HTERT RPE-1 (cell line): ENCODE data around the gene RXFP3.
"Not testable (repeated sequence)": the region's sequence is repeated elsewhere in the genome, so short reads cannot be mapped to it uniquely, and the experiment has no call there.

Experiments
- in situ Hi-C: fragments of 300-500 bp; cut with MboI; formaldehyde crosslinking; loops from 4 replicates; pipeline ENCODE4 v1.14.3; 2020; ENCODE audit warnings: low sequenced_read_pairs

The RXFP3 gene

DNA sequence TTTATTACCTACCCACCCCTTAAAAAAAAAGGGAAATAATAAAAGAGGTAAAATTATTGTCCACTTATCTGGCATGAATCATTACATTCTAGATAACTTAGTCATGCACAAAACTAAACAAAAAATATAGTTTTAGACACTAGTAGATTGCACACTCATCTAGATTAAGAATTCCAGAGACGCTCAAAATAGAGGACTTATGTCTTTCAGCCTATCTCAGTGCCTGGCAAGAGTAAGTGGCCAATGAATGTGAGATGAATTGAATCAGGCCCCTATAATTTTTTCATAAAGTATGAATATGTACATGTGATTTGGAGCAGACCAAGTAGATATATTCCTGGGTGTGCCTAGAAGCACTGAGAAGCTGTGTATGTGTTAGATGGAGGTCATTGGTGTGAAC is 2.0 kb upstream of the RXFP3 start:
- in situ Hi-C loops: no loop called here

DNA sequence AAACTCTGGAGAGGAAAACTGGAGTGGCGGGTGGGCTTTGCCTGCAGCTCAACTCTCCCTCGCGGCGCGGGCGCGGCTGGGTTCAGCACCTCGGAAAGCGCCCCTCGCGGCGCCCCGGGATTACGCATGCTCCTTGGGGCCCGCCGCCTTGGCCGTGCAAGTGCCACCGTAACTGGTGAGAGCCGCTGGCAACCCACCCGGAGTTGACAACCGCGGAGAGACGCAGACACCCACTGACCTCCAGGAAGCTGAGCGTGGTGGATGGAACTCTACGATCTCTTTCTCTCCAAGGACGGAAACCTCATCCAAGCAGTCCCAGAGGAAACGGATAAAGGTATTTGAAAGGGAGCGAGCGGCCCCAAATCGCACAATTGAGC is 194 bp upstream of the RXFP3 start:
- in situ Hi-C loops: no loop called here

DNA sequence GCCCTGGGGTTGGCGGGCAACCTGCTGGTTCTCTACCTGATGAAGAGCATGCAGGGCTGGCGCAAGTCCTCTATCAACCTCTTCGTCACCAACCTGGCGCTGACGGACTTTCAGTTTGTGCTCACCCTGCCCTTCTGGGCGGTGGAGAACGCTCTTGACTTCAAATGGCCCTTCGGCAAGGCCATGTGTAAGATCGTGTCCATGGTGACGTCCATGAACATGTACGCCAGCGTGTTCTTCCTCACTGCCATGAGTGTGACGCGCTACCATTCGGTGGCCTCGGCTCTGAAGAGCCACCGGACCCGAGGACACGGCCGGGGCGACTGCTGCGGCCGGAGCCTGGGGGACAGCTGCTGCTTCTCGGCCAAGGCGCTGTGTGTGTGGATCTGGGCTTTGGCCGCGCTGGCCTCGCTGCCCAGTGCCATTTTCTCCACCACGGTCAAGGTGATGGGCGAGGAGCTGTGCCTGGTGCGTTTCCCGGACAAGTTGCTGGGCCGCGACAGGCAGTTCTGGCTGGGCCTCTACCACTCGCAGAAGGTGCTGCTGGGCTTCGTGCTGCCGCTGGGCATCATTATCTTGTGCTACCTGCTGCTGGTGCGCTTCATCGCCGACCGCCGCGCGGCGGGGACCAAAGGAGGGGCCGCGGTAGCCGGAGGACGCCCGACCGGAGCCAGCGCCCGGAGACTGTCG is 976 bp downstream of the RXFP3 start:
- in situ Hi-C loops: no loop called here

DNA sequence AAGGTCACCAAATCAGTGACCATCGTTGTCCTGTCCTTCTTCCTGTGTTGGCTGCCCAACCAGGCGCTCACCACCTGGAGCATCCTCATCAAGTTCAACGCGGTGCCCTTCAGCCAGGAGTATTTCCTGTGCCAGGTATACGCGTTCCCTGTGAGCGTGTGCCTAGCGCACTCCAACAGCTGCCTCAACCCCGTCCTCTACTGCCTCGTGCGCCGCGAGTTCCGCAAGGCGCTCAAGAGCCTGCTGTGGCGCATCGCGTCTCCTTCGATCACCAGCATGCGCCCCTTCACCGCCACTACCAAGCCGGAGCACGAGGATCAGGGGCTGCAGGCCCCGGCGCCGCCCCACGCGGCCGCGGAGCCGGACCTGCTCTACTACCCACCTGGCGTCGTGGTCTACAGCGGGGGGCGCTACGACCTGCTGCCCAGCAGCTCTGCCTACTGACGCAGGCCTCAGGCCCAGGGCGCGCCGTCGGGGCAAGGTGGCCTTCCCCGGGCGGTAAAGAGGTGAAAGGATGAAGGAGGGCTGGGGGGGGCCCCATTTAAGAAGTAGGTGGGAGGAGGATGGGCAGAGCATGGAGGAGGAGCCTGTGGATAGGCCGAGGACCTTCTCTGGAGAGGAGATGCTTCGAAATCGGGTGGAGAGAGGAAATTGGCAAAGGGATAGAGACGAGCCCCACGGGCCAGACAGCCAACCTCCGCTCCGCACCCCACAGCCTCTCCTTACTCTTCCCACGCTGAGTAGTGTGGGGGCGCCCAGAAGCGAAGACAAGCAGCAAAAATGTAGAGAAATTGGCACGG is 1.7 kb downstream of the RXFP3 start:
- in situ Hi-C loops: no loop called here

DNA sequence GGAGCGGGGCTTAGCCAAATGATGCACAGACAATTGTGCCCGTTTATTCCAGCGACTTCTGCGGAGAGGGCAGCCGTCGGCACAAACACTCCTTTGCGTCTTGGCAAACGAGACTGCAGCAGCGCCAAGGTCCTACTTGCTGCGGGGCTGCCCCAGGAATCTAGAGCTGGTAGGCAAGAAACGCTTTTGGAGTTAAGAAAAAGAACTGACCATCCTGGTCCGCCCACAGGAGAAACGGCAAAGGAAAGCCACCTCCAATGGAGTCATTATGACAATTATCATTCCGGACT is 2.3 kb downstream of the RXFP3 start:
- in situ Hi-C loops: no loop called here

DNA sequence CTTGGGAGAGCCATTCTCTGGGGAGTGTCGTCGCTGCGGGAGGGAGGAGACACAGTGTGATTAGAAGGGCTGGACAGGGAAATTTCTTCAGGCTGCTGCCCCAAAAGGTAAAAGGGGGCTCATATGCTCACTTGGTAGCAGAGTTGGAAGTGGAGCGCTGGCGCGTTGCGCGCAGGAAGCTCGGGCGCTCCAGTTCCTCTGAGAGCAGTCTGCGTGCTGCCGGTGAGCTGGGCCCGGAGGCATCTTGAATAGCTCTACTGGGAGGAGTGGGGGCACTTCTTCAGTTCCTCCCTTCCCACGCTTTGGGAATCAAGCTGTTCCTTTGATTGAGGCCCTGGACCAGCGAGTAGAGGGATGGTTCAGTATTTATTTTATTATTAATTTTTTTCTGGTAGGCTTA is 2.7 kb downstream of the RXFP3 start:
- in situ Hi-C loops: no loop called here

DNA sequence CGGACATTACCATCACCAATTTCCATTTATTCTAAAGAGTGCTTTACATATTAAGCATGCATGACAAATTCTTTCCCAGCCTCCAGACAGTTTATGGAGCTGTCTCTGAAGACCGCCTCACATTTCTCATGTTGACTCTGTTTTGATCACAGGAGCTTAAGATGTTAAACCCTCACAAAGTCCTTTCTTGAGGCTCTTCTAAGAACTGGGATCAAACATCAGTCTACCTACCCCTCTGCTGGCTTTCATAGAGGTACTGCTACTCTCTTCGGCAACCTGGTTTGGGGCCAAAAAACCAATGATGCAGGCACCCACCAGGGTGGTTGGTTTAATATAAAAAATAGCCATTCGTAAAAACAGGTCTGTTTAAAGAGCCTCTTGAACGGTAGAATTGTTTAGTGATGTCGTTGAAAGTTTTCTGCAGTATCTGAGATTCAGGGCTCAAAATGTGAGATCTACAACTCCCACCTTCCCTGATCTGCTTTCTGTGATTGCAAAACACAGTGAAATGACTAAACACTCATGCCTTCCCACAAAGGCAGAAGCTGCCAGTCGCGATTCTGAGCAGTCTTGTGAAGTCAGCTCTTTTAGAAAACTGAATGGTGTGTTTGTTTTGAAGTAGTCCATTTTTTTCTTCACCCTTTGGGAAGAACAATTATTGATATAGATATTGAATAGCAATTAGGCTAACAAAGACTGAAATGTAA is 3.5 kb downstream of the RXFP3 start:
- in situ Hi-C loops: no loop called here

DNA sequence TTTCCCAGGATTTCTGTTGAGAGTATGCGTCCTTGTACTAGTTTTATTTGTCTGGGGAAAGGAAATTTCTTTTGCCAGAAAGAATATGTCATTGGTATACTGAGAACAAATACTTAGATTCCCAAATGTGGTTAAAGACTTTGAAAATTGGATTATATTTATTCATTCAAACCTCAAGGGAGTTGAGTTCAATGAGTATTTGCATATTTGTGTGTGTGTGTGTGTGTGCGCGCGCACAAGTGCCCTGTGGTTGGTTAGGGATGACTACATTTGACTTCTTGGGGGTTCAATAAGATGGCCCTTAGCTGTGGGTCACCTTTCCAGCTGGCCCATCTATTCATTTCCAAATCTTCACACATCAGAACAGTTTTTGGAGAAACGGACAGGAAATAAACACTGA is 4.9 kb downstream of the RXFP3 start:
- in situ Hi-C loops: no loop called here

DNA sequence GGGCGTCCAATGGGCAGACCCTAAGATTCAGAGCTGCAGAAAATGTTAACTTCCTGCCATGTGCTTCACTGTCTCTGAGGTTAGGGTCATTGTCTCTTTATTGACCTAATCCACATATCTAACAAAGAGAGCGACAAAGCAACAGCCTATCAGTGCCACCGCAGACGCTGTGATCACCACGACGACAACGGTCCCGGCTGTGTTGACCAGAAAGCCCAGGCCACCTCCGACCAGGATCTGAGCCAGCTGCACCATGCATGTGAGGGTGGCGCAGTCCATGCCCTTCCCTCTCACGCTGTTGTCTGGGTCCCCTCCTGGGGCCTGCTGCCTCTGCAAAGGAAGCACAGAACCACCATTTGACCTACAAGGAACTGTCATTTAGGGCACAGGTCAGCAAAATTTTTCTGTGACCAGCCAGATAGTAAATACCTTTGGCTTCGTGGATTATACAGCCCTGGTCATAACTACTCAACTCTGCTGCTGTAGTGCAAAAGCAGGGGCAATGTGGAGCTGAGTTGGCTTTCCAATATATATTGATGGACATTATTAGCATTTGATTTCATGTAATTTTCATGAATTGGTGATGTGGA is 8.5 kb downstream of the RXFP3 start:
- in situ Hi-C loops: no loop called here

DNA sequence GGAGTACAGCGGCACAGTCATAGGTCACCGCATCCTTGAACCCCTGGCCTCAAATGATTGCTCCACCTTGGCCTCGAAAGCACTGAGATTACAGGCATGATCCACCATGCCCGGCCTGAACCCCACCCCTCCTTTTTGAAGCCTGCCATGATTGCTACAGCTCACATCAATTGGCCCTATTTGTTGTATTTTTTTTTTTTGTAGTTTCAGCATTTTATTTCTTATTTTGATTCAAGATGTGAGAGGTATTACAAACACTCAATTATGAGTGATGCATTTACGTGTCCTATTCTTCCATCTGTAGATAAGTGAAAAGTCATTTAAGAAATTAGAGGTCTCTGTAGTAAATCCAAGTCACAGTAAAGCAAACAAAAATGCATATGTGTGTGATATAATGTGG is 16.0 kb downstream of the RXFP3 start:
- in situ Hi-C loops: not testable (repeated sequence)

DNA sequence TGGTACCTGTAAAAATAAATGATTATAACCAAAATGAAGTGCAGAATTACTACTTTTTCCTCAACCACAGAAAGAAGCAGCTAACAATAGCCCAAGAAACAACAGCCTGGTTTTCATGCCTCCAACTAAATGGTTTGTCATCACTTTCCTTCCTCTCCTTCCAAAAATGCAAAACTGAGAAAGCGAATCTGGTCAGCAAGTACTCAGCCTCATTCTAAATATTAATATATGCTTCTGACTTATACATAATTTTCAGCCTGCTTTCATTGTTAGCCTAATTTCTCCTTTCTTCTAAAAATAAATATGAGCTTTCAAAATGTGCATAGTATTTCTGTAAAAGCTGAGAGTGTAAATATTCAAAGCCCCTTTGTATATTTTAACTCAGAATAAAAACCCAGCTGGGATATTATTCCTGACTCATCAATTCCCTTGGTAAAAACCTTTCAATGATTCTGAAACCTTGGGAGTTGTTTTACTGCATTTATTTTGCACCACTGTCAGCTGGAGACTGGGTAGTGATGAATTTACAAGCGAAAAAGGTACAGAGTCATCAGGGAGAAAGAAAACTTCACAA is 21.5 kb downstream of the RXFP3 start:
- in situ Hi-C loops: no loop called here

DNA sequence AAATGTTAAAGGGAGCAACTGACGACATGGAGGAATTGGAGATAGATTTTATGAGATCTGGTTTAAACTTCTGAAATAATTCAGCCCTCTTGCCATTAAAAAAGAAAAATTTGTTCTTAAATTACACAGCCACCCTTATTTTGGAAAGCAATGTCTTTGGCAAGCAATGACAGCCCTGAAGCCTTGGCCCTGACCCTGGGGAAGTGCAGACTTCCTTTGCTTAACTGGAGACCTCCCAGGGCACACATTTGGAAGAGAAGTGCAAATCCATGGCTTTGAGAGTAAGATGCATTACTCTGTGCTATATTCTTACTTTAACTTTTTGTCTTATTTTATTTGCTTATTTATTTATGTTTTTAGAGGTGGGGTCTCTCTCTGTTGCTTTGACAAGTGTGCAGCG is 22.0 kb downstream of the RXFP3 start:
- in situ Hi-C loops: no loop called here

DNA sequence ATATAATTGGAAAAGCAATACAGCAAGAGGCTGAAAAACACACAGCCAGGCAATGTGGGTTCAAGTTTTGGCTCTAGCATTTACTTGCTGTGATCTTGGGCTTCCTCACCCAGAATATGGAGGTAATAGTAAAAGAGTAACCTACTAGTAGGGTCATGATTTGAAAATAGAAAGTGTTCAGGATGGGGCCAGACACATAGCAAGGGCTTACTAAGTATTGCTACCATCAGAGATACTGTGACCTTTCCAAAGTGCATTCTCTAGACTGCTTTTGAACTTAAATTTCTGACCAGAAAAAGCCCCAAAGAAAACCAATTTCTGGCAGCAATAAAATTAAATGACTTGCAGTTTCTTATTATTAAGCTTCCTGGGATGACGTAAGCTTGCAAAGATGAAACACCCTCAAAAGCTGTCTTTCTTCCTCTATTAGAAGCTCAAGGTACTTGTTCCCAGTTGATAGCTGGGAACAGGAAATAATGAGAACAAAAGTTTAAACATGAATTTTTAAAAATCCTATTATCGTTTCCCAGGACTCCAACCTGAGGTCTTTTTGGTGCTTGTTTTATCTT is 28.0 kb downstream of the RXFP3 start:
- in situ Hi-C loops: no loop called here

DNA sequence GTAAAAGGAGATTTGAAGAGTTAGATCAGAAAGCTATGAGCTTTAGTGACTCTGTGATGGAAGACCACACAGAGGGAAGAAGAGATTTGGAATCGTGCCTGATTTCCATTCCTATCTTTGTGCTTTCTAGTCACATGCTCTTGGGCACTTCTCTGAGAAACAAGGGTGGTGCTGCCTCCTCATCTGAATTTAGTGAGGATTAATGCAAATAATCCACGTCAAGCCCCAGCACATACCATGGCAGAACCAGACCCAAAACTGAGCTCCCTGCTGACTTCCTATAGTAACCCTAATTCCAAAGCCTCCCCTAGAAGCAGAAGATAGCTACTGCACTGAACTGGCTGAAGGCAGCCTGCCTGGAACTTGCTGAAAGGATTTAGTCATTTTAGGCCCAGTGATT is 30.6 kb downstream of the RXFP3 start:
- in situ Hi-C loops: no loop called here

DNA sequence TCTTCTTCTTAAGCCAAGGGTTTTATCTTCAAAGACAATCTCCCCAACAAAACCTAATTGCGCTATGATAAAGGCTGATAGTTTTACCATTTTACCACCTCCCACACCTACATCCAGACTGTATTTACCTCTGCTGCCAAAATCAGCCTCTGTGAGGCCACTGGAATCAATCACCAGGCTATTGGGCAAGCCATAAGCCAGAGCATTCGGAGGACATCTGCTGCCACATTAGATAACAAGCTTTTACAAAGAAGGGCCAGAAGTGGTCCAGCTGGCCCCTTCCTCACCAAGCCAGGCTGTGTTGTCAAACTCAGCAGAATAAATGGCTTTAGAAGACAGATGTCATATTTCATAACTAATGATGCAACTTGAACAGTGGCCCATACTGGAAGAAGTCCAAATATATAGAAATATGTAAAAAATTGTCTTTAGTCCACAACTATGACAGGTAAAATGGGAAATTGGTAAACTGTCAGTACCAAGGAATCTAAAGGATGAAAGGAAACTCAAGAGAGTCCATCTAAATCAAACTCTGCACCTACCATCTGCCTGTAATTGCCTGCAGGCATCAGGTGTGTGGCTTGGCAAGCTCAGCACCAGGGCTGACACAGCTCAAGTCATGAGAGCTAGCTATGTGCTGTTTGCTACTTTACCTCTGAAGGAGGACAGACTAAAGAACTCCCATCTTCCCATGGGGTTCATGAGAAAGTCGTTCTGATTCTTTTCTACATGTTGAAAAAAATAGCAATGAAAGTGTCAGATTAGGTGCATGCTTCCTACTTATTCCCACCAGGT is 32.2 kb downstream of the RXFP3 start:
- in situ Hi-C loops: no loop called here

DNA sequence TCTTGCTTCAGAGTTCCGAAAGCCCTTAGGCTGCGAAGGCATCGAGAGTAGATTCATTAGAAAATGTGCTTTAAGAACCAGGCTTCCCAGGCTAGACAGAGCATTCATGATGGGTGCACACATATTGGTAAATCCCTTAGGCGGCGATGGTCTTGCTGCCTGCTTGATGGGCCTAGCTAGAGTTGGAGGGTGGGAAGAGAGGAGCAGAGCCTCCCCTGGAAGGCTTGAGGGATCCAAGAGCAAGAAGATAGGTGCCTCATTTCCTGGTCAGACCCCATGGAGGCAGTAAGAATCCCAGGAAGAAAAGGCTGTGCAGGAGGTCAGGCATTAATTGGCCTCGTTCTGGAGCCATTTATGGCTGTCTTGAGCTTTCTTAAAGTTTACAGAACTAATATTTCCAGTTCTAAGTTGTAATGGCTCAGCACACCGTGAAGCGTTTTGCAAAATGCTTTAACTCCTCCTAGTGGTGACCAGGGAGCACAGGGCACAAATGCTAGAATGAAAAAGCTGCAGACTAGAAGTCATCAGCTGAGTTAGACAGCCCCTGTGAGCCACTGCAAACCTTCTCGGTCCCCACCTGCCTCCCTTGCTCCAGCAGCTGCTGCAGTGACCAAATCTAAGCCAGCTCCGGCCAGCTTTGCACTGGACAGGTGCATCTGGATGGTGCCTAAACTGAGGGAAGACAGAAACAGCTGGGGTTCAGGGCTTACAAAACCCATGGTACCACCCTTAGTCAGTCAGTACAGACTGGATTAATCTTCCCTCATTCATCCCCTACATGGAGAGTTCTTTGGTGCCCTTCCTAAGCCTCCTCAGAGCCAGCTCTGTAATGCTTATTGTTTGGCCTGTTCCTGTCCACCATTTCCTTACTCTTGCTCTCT is 33.6 kb downstream of the RXFP3 start:
- in situ Hi-C loops: no loop called here

DNA sequence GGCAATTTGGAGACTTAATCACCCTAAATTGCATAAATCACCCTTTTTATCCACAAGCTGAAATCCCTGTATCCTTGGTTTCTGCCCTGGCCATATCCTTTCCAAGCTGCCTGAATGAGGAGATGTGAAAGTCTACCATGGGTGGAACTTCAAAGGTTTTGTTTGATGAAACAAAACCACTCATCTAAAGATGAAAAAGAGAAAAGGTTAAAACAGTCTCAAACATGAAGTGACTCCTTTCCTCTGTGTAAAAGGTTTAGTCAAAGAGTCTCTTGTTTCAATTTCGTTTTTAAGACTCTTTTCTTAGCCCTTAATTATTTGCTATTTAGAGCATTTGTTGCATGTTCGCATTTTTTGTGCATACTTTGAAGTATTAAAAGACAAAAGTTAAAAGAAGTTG is 37.1 kb downstream of the RXFP3 start:
- in situ Hi-C loops: no loop called here

DNA sequence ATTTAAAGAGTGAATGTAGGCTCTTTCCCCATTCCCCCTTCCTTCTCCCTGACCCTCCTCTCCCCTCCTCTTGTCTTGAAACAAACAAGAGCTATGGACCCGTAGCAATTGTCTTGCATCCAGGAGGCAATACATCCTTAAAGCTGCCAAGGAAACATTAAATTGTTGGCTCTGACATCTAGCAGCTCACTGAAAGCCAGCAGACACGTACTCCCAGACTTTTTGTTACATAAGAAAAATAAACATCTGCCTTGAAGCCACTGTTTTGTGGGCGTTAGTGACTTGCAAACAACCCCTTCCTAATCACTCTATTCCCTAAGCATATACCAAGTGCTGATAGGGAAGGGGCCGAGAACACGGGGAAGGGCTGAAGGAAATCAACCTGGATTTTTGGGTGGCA is 39.7 kb downstream of the RXFP3 start:
- in situ Hi-C loops: no loop called here

DNA sequence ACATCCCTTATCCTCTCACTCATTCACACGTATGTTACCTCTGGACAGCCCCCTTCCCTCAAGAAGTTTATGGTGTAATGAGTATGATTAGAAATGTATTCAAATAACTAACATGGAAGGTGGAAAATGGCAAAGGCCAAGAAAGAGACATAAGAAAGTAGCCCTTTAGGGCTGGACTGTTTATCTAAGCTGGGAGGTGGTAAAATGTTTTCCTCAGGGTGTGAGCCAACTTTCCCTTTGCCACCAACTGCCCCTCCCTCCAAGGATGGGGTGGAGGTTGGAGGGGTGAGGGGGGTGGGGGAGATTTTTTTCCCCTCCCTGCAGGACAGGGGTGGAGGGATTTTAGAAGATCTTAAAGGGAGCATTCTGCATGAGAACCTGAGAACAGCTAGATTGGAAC is 40.1 kb downstream of the RXFP3 start:
- in situ Hi-C loops: no loop called here
